Breast epithelium (tissue), 3 donors: ENCODE measurements around the gene UGT2B11.
"Not testable (repeated sequence)": the region's sequence is repeated elsewhere in the genome, so short reads cannot be mapped to it uniquely, and the experiment has no call there.

Experiments used
- POLR2A ChIP-seq: fragments of 450-650 bp; IDR thresholded peaks from one replicate; pipeline ENCODE4 v1.6.1; 2016; ENCODE audit warnings: antibody characterized with exemption, mild to moderate bottlenecking, moderate library complexity
- TF ChIP-seq, protein P1 (sequence below), 3 donors: fragments of 450-650 bp; IDR thresholded peaks; one replicate each; pipeline ENCODE4 v1.5.1; 2016 to 2017; ENCODE audit warnings: antibody characterized with exemption in 3 of 3, mild to moderate bottlenecking in 3 of 3, moderate library complexity in 3 of 3

DNA sequence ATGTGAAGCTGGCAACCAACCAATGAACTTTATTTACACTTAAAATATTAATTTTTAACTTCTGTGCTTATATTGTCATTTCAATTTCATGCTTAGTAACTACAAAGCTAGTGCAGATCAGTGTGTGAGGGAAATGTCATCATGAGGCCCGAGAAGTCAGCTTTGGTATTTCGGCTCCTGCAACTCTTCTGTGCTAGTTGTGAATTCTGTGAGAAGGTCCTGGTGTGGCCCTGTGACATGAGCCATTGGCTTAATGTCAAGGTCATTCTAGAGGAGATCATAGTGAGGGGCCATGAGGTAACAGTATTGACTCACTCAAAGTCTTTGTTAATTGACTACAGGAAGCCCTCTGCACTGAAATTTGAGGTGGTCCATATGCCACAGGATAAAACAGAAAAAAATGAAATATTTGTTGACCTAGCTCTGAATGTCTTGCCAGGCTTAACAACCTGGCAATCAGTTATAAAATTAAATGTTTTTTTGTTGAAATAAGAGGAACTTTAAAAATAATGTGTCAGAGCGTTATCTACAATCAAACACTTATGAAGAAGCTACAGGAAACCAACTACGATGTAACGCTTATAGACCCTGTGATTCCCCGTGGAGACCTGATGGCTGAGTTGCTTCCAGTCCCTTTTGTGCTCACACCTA is 32.9 kb downstream of the UGT2B11 start:
- TF ChIP-seq POLR2A, result not testable (repeated sequence)
- TF ChIP-seq, protein P1, sequence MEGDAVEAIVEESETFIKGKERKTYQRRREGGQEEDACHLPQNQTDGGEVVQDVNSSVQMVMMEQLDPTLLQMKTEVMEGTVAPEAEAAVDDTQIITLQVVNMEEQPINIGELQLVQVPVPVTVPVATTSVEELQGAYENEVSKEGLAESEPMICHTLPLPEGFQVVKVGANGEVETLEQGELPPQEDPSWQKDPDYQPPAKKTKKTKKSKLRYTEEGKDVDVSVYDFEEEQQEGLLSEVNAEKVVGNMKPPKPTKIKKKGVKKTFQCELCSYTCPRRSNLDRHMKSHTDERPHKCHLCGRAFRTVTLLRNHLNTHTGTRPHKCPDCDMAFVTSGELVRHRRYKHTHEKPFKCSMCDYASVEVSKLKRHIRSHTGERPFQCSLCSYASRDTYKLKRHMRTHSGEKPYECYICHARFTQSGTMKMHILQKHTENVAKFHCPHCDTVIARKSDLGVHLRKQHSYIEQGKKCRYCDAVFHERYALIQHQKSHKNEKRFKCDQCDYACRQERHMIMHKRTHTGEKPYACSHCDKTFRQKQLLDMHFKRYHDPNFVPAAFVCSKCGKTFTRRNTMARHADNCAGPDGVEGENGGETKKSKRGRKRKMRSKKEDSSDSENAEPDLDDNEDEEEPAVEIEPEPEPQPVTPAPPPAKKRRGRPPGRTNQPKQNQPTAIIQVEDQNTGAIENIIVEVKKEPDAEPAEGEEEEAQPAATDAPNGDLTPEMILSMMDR (IDR thresholded peaks at IDR 0.05), result not testable (repeated sequence)
